H1 (cell line): Measurements from ENCODE around the gene DGKI. TPM values are rescaled to one million over a fixed set of nuclear protein-coding genes. Genes with fewer than 3 reads are reported as not detected.

Experiments
- EGR1 ChIP-seq: IDR thresholded peaks from 2 replicates; pipeline ENCODE4 v1.6.1; 2011; ENCODE audit warnings: low read depth, low read length, borderline replicate concordance
- KDM5A ChIP-seq: fragments of 200-600 bp; IDR thresholded peaks from 2 replicates; pipeline ENCODE4 v1.7.1; 2012; ENCODE audit warnings: mild to moderate bottlenecking, low read length, inconsistent platforms, mixed read lengths
- RAD21 ChIP-seq, 2 experiments: IDR thresholded peaks in 1 of 2; conservative IDR thresholded peaks in 1 of 2; 2 replicates each; pipeline ENCODE4 v1.6.1; 2011; ENCODE audit warnings: low read depth in 2 of 2, low read length in 2 of 2, improper control_type of control experiment in 1 of 2, inconsistent platforms in 1 of 2, mild to moderate bottlenecking in 1 of 2, moderate library complexity in 1 of 2
- RXRA ChIP-seq: IDR thresholded peaks from 2 replicates; pipeline ENCODE4 v1.6.1; 2011; ENCODE audit warnings: low read depth, mild to moderate bottlenecking, low read length, moderate library complexity; ENCODE audit not compliant: insufficient read depth
- TBP ChIP-seq: IDR thresholded peaks from 2 replicates; pipeline ENCODE4 v1.6.1; 2011; ENCODE audit warnings: low read depth, low read length, improper control_type of control experiment
- USF2 ChIP-seq: IDR thresholded peaks from 2 replicates; pipeline ENCODE4 v1.6.1; 2011; ENCODE audit warnings: low read length, improper control_type of control experiment
- polyA plus RNA-seq, 7 experiments: library from polyadenylated mRNA; depleted of rRNA in 3 of 7; stranded (reverse) in 5 of 7; unstranded in 2 of 7; fragments of >200 nt in 5 of 7; fragments of 200-250 nt in 2 of 7; gene quantifications; 1 replicate in 5 of 7; 2 replicates in 1 of 7; 4 replicates in 1 of 7; pipeline versions ENCODE4 v1.2.1 to v1.2.3, GENCODE V29; 2011 to 2013; ENCODE audit warnings: missing spikeins in 2 of 7, mixed read lengths in 2 of 7
- total RNA-seq: library from RNA; stranded (reverse); fragmentation: NEBNext Ultra II Directional; extraction: Animal tissue kit (Norgen Biotek cat#: 25700); gene quantifications from 2 replicates; pipeline ENCODE4 v1.2.1, GENCODE V29; 2021
- TF ChIP-seq, protein P1 (sequence below): fragments of 300-600 bp; sonication (generic); IDR thresholded peaks from 2 replicates; pipeline ENCODE4 v1.7.1; 2012; ENCODE audit warnings: low read length, moderate library complexity, mild to moderate bottlenecking, inconsistent platforms; ENCODE audit not compliant: insufficient replicate concordance
- TF ChIP-seq, protein P2 (sequence below): IDR thresholded peaks from 2 replicates; pipeline ENCODE4 v1.6.1; 2011; ENCODE audit warnings: low read depth, mild to moderate bottlenecking, low read length; ENCODE audit not compliant: insufficient read depth

Gene DGKI
- total and polyA plus RNA-seq, 2 of the 8 experiments (the other 6 are each of a cell fraction or from before 2014, with no cell fraction given) = 0.20 to 0.71 TPM

GRCh38 chr7:137572056-137572784 is 274.6 kb downstream of the DGKI start (continued):
- TF ChIP-seq, protein P1, sequence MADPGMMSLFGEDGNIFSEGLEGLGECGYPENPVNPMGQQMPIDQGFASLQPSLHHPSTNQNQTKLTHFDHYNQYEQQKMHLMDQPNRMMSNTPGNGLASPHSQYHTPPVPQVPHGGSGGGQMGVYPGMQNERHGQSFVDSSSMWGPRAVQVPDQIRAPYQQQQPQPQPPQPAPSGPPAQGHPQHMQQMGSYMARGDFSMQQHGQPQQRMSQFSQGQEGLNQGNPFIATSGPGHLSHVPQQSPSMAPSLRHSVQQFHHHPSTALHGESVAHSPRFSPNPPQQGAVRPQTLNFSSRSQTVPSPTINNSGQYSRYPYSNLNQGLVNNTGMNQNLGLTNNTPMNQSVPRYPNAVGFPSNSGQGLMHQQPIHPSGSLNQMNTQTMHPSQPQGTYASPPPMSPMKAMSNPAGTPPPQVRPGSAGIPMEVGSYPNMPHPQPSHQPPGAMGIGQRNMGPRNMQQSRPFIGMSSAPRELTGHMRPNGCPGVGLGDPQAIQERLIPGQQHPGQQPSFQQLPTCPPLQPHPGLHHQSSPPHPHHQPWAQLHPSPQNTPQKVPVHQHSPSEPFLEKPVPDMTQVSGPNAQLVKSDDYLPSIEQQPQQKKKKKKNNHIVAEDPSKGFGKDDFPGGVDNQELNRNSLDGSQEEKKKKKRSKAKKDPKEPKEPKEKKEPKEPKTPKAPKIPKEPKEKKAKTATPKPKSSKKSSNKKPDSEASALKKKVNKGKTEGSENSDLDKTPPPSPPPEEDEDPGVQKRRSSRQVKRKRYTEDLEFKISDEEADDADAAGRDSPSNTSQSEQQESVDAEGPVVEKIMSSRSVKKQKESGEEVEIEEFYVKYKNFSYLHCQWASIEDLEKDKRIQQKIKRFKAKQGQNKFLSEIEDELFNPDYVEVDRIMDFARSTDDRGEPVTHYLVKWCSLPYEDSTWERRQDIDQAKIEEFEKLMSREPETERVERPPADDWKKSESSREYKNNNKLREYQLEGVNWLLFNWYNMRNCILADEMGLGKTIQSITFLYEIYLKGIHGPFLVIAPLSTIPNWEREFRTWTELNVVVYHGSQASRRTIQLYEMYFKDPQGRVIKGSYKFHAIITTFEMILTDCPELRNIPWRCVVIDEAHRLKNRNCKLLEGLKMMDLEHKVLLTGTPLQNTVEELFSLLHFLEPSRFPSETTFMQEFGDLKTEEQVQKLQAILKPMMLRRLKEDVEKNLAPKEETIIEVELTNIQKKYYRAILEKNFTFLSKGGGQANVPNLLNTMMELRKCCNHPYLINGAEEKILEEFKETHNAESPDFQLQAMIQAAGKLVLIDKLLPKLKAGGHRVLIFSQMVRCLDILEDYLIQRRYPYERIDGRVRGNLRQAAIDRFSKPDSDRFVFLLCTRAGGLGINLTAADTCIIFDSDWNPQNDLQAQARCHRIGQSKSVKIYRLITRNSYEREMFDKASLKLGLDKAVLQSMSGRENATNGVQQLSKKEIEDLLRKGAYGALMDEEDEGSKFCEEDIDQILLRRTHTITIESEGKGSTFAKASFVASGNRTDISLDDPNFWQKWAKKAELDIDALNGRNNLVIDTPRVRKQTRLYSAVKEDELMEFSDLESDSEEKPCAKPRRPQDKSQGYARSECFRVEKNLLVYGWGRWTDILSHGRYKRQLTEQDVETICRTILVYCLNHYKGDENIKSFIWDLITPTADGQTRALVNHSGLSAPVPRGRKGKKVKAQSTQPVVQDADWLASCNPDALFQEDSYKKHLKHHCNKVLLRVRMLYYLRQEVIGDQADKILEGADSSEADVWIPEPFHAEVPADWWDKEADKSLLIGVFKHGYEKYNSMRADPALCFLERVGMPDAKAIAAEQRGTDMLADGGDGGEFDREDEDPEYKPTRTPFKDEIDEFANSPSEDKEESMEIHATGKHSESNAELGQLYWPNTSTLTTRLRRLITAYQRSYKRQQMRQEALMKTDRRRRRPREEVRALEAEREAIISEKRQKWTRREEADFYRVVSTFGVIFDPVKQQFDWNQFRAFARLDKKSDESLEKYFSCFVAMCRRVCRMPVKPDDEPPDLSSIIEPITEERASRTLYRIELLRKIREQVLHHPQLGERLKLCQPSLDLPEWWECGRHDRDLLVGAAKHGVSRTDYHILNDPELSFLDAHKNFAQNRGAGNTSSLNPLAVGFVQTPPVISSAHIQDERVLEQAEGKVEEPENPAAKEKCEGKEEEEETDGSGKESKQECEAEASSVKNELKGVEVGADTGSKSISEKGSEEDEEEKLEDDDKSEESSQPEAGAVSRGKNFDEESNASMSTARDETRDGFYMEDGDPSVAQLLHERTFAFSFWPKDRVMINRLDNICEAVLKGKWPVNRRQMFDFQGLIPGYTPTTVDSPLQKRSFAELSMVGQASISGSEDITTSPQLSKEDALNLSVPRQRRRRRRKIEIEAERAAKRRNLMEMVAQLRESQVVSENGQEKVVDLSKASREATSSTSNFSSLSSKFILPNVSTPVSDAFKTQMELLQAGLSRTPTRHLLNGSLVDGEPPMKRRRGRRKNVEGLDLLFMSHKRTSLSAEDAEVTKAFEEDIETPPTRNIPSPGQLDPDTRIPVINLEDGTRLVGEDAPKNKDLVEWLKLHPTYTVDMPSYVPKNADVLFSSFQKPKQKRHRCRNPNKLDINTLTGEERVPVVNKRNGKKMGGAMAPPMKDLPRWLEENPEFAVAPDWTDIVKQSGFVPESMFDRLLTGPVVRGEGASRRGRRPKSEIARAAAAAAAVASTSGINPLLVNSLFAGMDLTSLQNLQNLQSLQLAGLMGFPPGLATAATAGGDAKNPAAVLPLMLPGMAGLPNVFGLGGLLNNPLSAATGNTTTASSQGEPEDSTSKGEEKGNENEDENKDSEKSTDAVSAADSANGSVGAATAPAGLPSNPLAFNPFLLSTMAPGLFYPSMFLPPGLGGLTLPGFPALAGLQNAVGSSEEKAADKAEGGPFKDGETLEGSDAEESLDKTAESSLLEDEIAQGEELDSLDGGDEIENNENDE = no peak
- TF ChIP-seq KDM5A = no peak
- TF ChIP-seq USF2 = no peak
- no peak for TF ChIP-seq RXRA
- no peak for TF ChIP-seq RAD21 (IDR thresholded peaks at IDR 0.05 in 1 of 2, conservative IDR thresholded peaks at IDR 0.05 in 1 of 2; ENCODE audit: low read depth in 2 of 2, low read length in 2 of 2)
- no peak for TF ChIP-seq EGR1
- TF ChIP-seq TBP = no peak
- TF ChIP-seq, protein P2, sequence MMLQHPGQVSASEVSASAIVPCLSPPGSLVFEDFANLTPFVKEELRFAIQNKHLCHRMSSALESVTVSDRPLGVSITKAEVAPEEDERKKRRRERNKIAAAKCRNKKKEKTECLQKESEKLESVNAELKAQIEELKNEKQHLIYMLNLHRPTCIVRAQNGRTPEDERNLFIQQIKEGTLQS = no peak
